Umbilical cord (tissue), 2 donors: ENCODE results near the gene TMEM242. TPM values are rescaled to one million over a fixed set of nuclear protein-coding genes. Genes with fewer than 3 reads are reported as not detected.

Experiments
- DNase-seq: peaks from one replicate; pipeline ENCODE4 v3.0.0-alpha.2; 2015; ENCODE audit warnings: low spot score
- total RNA-seq: library from RNA; depleted of rRNA; stranded (reverse); fragments of >200 nt; gene quantifications from one replicate; pipeline ENCODE4 v1.2.3, GENCODE V29; 2014; ENCODE audit warnings: low replicate concordance; ENCODE audit not compliant: insufficient read depth

Gene TMEM242
- total RNA-seq, 1 donor from 2014 or later = 4.8 TPM

DNA sequence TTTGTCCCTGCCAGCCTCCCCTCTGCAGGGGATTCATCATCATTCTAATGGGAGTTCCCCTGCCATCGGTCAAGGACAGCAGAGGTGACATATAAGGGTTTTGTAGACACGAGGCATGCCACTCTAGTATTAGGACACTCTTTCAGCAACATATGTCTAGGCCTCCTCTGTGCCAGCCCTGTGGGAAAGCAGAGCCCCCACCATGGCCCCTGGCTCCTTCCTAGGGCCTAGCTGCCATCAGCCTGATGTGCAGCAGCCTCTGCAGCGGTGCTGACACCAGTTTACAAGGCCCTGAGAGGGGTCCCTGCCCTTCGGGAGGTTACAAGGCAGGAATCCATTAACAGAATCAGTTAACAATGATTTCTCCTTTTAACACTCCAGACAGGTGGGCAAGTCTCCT is 32.5 kb downstream of the TMEM242 start:
- DNase-seq = no peak

DNA sequence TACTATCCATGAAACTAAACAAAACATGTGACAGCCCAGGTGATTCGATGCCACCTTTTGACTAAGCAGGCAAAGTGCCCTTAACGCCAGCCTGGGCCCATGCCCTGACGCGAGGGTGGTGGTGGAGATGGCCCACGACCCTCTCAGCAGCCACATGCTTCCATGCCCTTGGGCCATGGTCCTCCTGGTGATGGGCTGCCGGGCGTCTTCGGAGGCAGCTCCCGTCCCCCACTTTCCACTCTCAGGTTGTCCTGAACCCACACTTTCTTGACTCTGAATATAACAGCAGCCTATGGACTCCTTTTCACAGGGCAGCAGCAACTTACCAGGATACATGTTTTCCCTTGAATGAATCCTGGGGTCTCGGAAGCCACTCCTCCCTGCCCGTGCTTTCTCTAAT is 33.6 kb downstream of the TMEM242 start:
- DNase-seq = no peak

DNA sequence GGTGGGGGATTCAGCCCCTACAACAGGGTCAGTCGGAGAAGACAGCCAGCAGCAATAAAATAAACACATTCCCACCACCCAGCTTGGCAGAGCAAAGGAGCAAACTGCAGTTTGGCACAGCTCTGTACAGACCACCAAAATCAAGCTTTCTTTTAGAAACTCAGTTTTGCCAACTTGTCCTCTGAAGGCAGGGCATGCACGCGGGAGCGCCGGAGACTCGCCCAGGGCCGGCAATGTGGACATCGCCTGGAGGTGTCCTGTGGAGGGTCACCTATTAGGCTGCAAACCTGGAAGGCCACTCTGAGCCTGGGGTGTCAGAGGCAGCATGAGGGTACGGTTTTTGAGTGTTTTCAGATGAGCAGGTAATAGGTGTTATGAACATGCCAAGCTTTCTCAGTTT is 34.7 kb downstream of the TMEM242 start:
- DNase-seq = no peak

DNA sequence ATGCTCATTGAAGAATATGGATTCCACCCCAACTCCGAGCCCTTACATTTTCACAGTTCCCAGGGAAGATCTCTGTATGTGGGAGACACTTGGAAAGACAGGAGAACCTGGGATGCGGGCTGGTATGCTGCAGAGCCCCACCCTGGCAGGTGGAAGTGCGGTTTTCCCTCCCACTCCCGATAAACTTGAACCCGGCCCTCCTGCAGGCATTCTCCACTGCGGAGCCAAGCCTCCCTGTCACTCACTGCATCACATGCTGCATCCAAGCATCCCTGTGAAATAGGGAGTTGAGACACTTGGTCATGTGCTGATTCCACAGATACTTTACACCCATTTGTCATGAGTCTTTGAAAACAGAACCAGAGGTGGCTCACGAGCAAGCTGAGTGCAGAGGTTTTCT is 35.4 kb downstream of the TMEM242 start:
- DNase-seq = no peak

DNA sequence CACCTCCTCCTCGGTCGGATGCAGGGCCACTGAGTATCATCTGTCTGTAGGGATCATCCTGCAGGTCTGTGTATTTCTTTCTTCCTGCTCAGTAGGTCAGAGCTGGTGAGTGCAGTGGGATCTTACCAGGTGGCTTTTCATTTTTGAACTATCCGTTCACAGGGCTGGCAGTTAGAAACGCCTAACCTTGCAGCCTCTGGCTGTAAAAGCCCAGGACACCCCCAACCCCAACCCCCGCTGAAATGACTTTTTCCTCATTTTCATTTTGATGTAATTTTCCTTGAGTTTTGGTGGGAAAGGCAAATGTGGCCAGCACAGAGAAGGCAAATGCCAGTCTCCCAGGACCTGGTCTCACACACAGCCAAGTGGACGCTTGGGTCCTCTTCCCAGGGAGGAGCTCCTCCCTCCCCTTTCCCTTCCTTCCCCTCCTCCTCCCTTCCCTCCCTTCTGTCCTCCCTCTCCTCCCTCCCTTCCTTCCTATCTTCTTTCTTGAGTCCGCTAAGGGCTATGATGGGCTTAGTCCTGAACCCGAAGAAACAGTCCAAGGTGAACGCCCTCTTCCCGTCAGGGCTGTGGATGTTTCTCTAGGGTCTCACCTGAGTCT is 36.0 kb downstream of the TMEM242 start:
- no peak for DNase-seq

DNA sequence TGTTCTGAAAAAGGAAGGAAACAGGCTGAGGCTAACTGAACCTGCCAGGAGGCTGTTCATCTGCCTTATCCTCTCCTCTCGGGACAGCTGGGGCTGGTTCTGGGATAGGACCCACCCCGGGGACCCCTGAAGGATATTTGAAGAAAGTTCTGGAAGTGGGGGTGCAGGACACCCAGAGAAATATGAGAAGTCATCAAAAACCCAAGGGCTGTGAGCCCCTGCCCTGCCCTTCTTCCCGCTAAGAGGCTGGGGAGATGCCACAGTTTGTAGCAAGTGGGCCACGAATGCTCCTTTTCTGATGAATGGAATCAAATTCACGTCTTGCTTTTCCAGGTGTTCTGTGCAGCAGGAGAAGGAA is 37.9 kb downstream of the TMEM242 start:
- DNase-seq = no peak

DNA sequence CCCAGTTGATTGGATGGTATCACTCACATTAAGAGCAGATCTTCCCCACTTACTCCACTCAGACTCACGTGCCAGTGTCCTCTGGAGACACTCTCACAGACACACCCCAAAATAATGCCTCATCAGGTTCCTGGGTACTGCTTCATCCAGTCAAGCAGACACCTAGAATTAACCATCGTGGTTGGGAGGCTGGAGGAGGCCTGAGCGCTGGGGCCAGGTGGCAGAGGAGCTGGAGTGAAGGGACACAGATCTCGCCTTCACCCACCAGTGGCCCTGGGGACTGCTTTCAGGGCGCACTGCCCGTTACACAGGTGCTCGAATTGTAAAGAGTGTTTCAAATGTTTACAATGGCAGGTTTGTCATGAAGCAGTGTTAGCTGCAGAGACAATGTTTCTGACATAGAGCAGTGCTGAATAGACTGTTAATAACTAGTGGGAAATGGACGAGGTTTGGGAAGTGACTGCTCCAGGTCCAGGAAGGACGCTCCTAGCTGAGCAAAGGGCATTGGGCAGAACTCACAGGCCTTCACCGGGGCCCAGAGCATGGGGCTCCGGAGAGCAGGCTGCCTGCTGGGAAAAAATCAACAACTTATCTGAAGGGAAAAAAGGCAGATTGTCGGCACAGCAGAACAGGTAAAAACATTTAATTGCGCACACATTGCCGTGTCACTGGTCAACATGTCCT is 38.4 kb downstream of the TMEM242 start:
- DNase-seq = no peak

DNA sequence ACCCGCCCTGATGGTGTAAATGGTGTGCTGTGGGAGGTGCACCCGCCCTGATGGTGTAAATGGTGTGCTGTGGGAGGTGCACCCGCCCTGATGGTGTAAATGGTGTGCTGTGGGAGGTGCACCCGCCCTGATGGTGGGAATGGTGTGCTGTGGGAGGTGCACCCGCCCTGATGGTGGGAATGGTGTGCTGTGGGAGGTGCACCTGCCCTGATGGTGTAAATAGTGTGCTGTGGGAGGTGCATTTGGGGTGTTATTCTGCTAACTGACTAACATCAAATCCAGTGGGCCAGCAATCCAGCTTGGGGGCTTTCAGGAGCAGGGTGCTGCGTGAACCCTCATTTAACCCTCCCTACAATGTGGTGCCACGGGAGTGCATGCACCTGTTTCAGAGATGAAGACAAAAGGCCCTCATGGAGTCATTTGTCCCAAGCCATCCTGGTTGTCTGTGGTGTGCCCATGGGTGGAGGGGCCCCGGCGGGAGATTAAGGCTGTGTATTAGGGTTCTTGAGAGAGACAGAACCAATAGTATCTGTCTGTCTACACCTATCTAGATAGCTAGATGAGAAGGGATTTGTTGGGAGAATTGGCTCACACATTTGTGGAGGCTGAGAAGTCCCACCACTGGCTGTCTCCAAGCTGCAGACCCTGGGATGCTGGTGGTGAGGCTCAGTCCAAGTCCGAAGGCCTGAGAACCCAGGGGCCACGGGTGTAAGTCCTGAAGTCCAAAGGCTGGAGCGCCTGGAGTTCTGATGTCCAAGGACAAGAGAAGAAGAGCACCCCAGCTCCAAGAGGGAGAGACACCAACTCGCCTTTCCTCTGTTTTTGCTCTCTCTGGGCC is 39.2 kb downstream of the TMEM242 start:
- DNase-seq = no peak

DNA sequence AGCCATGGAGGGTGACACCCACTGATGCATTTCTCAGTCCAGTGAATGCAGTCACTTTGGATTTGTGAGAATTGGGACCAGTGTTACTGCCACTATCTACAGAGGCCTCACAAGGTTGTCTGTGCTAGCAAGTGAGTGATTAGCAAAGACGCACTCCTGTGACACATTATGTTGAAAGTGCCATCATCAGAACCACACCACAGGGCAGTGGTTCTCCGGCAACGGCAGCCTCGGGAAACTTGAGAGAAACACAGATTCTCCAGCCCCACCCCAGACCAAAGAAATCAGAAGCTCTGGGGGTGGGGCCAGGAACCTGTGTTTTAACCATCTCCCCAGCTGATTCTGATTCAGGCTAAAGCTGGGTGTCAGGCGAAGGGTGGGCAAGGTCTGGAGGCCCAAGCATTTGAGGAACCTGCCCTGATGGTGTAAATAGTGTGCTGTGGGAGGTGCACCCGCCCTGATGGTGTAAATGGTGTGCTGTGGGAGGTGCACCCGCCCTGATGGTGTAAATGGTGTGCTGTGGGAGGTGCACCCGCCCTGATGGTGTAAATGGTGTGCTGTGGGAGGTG is 39.9 kb downstream of the TMEM242 start:
- DNase-seq = no peak

DNA sequence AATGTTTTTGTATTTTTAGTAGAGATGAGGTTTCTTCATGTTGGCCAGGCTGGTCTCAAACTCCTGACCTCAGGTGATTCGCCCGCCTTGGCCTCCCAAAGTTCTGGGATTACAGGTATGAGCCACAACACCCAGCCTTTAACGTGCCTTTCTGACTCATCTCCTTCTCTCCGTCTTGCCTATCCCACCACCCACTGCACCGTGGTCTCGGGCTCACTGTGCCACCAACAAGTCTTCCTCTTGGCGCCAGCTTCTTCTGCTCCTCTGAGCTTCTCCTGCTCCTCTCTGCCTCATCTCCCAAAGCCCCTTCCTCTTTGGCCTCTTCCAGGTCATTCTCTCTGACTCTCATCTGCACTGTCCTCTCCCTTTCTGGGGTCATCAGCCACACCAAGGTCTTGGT is 41.0 kb downstream of the TMEM242 start:
- no peak for DNase-seq

DNA sequence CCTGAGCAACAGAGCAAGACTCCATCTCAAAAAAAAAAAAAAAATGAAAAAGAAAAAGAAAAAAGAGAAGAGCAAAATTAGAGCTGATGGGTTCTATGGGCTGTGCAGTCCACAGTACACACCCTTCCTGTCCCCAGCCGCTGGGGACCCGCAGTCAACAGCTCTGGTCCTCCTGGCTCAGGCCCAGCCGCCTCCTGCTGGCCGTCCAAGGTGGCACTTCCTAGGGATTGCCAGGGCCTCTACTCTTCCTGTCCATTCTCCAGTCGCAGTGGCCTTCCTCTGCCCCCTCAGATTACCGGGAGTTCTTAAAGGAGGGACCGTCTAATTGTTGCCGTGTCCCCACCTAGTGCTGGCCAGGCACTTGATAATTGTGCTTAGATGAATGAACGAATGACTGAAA is 41.7 kb downstream of the TMEM242 start:
- DNase-seq = no peak

DNA sequence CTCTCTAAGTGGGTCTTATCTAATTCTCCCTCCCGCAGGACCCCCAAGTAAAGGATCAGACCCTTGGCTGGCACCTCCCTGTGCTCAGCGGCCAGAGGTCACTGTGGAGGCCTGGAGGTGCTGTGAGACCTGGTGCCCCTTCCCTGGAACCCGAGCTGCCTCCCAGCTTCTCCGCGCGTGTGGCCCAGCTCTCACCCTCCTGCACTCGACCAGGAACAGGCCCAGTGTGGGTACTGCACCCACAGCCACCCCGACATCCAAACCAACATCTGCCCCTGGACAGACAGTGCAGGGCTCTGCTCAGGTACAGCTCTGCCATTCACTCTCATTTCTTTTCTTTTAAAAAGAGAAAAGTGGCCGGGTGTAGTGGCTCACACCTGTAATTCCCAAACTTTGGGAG is 42.4 kb downstream of the TMEM242 start:
- no peak for DNase-seq

DNA sequence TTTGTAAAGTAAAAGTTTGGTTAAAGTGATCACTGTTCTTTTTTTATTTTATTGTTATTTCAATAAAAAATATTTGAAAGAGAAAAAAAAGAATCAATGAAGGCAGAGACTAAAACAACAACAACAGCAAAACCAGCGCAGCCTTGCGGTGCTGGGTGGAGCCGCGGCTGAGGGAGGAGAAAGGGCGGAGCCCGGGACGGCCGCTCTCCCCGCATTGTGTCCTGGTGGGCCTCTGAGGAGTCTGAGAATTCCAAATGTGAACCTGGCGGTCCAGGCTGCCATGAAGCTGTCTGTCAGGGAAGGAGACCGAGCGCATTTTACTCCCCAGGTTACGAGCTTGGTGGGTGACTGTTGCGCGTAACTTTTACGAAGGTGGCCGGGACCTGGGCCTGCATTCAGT is 43.2 kb downstream of the TMEM242 start:
- no peak for DNase-seq

DNA sequence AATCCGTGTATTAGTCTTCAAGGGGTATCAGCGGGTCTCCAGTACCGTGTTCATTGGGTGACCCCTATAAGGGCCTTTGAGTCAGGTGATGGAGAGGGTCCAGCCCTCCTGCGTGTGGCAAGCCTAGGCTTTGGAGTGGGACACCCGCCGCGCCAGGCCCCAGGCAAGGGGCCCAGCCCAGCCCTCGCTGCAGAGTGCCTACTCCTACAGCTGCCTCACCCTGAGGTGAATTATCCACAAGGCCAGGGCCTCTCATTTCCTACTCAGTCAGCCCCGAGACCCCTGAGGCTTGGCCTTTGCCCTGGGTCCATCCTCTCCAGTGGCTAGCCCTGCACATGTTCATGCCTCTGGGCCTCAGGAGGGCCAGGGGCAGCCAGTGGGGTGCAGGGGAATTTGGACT is 45.1 kb downstream of the TMEM242 start:
- DNase-seq = no peak

DNA sequence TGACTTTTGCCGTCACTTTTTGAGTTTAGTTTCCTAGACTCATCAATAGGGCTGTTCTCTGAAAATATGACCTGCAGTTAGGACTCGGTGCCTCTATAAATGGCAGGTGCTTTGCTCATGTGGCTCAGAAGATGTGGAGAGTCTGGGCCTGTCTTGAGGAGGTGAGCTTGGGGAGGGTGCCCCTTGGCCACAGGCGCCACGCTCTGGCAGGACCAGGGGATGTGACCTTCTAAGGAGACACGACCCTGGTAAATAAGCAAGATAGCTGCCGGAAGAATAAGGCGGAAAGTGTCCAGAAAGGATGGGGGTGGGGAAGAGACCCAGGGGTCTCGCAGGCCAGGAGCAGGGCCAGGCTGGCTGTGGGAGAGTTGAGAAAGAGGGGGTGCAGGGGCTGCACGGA is 46.6 kb downstream of the TMEM242 start:
- DNase-seq = no peak

DNA sequence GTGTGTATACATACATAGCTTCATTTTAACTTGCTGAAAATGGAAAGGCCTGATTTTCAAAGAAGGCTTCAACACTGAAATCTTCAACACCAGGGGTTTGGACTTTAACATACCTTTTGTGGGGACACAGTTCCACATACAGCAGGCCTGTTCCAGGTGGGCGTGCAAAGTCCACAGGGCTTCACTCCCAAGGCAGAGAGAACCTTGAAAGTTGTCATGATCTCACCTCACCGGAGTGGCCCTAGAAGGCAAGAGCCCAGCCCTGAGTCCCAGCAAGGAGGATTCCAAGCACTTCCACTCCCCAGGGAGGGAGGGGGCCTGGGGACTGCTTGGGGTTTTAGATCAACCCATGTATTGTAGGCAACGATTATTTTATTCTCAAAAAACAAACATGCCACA is 47.2 kb downstream of the TMEM242 start:
- DNase-seq = no peak

DNA sequence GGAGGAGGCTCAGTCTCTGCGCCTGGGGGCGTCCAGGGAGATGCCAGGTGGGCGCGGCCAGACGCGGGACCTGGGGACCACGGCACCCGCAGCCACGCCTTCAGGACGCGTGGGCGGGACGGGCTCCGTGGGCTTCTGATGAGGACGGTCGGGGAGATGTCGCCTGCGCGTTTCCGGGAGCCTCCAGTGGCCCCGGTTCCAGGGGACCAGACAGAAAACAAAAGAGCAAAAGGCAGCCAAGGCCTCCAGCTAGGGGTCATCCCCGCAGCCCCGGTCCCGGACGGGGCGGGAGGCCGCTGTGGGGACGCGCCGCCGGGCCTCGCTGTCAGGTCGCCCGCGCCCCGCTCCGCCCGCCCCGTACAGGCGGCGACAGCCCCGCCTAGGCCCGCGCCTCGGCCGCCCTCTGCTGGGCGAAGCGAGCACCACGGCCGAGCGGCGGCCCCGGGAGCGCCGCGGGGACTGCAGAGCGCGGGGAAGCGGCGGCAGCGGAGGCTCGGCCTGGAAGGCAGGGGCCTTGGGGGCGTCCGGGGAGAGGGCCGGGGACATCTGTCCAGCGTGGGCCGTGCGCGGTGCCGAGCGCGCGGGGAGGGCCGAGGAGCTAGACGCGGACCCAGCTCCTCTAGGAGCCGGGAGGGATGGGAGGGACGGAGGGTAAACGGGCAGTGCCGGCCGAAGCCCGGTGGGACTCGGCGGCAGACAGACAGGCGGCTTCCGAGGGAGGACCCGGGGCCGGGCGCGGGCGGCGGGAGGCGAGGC is 48.7 kb downstream of the TMEM242 start:
- DNase-seq = peak; percentile 81

DNA sequence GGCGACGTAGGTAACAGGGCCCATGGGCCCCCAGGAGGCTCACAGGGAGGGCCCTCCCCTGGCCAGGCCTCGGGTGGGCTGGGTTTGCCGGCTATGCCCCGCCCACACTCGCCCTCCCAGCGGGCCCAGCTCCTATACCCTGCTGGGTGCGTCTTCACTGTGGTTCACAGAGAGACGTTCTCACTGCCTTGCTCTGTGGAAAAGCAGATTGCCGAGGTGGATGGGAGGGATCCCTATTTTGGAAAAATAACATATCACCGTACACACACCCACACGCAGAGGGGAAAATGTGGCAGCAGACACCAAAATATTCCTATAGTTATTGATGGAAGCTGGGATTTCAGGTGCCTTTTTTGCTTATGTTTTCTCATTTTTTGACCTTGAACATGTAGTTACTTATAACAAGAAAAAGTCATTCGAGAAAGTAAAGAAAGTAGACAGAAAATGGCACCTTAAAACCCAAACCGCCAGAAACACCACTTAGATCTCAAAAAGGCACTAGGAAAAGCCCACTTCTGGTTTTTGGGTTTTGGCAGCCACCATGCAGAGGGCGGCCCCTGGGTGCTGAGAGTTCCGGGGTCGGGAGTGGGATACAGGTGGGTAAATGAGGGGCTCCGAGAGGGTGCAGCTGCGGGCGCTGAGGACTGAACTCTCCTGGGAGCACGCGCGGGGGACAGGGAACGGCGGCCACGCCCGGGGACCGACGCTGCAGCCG is 49.4 kb downstream of the TMEM242 start:
- DNase-seq = peak; percentile 62

DNA sequence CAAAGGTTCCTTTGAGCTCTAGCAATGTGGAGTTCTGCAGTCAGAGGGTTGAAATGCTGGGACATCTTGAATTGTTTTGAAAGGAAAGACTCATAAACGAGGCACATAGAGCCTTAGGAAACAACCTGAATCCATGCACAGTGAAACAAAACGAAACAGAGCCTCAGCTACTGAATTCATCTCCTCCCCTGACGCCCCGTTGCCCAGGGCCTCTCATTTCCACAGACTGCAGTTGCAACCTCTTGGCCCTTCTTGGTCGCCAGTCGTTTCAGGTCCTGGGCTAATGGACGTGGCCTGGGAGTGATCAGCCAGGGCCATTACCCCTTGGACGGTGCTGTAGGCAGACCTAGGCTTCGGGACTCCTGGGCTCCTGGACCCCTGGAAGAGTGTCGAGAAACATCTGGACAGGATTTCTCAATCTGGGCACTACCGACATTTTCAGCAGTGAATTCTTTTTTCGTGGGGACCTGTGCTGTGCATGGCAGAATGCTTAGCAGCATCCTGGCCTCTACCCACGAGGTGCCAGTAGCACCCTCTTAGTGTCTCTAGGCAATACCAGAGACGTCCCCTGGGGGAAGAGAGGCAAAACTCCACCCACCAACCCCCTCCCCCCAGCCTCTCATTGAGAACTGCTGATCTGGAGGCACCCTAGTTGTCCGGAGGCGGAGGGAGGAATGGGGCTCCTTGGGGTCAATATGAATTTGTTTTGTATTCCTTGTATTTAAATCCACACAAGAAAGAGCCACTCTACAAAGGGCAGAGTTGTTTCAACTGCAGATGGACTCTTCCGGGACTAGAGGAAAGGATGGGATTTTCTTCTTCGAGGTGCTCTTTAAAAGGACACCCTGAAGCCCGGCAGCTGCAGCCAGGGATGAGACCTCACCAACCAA is 50.2 kb downstream of the TMEM242 start:
- no peak for DNase-seq

DNA sequence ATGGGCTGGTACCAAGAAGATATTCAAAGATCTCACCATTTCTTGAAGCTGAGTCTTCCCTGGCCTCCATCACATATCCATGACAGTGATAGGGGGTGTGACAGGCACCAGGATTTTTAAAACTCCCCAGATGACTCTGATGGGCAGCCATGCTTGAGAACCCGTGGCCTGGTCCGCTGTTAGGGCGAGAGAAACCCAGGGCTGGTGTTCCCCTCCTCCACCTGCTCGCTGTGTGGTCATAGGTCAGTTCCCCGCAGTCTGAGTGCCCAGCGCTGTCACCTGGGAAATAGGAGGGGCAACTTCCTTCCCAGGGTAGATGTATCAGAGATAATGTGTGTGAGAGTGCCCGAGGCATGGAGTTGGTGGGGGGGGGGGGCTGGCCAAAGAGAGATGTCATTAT is 50.9 kb downstream of the TMEM242 start:
- DNase-seq = no peak
